GM12878 (cell line): ENCODE results near the gene BEAN1.

ENCODE experiments used
- CHD4 ChIP-seq: fragments of 200-600 bp; sonication (generic); IDR thresholded peaks from 2 replicates; pipeline ENCODE4 v1.6.1; 2016; ENCODE audit warnings: mild to moderate bottlenecking
- FOXK2 ChIP-seq: fragments of 450-650 bp; IDR thresholded peaks from 2 replicates; pipeline ENCODE4 v1.6.1; 2017; ENCODE audit warnings: mild to moderate bottlenecking, moderate library complexity
- RCOR1 ChIP-seq: conservative IDR thresholded peaks from 2 replicates; pipeline ENCODE4 v1.6.1; 2012; ENCODE audit warnings: low read depth, low read length, improper control_type of control experiment
- ZZZ3 ChIP-seq: IDR thresholded peaks from 2 replicates; pipeline ENCODE4 v1.6.1; 2011; ENCODE audit warnings: low read depth; ENCODE audit not compliant: control insufficient read depth, insufficient read length
- TF ChIP-seq, protein P1 (sequence below), 3 experiments: IDR thresholded peaks in 2 of 3; conservative IDR thresholded peaks in 1 of 3; 2 replicates each; pipeline ENCODE4 v1.5.1; 2011; ENCODE audit warnings: low read depth in 3 of 3, low read length in 3 of 3, mild to moderate bottlenecking in 3 of 3, control low read depth in 2 of 3, moderate library complexity in 2 of 3, inconsistent platforms in 1 of 3, mixed read lengths in 1 of 3; ENCODE audit not compliant: control insufficient read depth in 2 of 3, insufficient read depth in 1 of 3; ENCODE audit errors: extremely low read depth in 1 of 3
- TF ChIP-seq, protein P2 (sequence below): IDR thresholded peaks from 2 replicates; pipeline ENCODE4 v1.6.1; 2012; ENCODE audit warnings: improper control_type of control experiment, low read depth, low read length; ENCODE audit not compliant: insufficient replicate concordance

DNA sequence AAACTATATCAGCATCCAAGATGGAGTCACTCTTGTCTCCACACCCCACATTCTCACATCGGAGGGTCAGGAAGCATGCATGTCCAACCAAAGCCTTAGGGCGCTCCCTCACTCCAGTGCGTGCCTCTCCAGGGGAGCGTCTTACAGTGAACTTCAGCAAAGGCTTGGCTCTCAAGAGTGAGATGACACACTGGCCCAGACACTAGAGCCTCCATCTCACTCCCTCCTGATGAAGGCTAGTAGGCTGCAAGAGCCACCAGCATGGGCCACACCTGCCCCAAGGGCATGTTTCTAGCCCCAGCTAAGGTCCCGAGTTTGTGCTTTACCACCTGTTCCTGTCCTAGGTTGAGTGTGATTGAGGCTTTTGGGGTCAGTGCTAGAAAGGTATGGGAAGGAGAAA is 40.5 kb downstream of the BEAN1 start:
- TF ChIP-seq RCOR1 (no peak), ZZZ3 (no peak), FOXK2 (no peak), CHD4 (no peak)
- TF ChIP-seq, protein P1, sequence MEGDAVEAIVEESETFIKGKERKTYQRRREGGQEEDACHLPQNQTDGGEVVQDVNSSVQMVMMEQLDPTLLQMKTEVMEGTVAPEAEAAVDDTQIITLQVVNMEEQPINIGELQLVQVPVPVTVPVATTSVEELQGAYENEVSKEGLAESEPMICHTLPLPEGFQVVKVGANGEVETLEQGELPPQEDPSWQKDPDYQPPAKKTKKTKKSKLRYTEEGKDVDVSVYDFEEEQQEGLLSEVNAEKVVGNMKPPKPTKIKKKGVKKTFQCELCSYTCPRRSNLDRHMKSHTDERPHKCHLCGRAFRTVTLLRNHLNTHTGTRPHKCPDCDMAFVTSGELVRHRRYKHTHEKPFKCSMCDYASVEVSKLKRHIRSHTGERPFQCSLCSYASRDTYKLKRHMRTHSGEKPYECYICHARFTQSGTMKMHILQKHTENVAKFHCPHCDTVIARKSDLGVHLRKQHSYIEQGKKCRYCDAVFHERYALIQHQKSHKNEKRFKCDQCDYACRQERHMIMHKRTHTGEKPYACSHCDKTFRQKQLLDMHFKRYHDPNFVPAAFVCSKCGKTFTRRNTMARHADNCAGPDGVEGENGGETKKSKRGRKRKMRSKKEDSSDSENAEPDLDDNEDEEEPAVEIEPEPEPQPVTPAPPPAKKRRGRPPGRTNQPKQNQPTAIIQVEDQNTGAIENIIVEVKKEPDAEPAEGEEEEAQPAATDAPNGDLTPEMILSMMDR (IDR thresholded peaks at IDR 0.05 in 2 of 3, conservative IDR thresholded peaks at IDR 0.05 in 1 of 3; ENCODE audit: control insufficient read depth in 2 of 3, extremely low read depth in 1 of 3, insufficient read depth in 1 of 3, low read depth in 3 of 3, low read length in 3 of 3), result no peak
- TF ChIP-seq, protein P2, sequence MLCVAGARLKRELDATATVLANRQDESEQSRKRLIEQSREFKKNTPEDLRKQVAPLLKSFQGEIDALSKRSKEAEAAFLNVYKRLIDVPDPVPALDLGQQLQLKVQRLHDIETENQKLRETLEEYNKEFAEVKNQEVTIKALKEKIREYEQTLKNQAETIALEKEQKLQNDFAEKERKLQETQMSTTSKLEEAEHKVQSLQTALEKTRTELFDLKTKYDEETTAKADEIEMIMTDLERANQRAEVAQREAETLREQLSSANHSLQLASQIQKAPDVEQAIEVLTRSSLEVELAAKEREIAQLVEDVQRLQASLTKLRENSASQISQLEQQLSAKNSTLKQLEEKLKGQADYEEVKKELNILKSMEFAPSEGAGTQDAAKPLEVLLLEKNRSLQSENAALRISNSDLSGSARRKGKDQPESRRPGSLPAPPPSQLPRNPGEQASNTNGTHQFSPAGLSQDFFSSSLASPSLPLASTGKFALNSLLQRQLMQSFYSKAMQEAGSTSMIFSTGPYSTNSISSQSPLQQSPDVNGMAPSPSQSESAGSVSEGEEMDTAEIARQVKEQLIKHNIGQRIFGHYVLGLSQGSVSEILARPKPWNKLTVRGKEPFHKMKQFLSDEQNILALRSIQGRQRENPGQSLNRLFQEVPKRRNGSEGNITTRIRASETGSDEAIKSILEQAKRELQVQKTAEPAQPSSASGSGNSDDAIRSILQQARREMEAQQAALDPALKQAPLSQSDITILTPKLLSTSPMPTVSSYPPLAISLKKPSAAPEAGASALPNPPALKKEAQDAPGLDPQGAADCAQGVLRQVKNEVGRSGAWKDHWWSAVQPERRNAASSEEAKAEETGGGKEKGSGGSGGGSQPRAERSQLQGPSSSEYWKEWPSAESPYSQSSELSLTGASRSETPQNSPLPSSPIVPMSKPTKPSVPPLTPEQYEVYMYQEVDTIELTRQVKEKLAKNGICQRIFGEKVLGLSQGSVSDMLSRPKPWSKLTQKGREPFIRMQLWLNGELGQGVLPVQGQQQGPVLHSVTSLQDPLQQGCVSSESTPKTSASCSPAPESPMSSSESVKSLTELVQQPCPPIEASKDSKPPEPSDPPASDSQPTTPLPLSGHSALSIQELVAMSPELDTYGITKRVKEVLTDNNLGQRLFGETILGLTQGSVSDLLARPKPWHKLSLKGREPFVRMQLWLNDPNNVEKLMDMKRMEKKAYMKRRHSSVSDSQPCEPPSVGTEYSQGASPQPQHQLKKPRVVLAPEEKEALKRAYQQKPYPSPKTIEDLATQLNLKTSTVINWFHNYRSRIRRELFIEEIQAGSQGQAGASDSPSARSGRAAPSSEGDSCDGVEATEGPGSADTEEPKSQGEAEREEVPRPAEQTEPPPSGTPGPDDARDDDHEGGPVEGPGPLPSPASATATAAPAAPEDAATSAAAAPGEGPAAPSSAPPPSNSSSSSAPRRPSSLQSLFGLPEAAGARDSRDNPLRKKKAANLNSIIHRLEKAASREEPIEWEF, result no peak
